ENCODE data around the gene MBD3L2. TPM values are rescaled to one million over a fixed set of nuclear protein-coding genes. Genes with fewer than 3 reads are reported as not detected.
"Not testable (repeated sequence)": the region's sequence is repeated elsewhere in the genome, so short reads cannot be mapped to it uniquely, and the experiment has no call there.

MBD3L2 gene
- not detected for polyA plus RNA-seq (ENCODE audit: insufficient read depth in 1 of 5, insufficient read length in 5 of 5, low replicate concordance in 1 of 5)
- long read RNA-seq, donor 1, result 0 reads
- long read RNA-seq, donor 2, result 0 reads
- long read RNA-seq, donor 3, result 0 reads
- long read RNA-seq, donor 4, result 0 reads
- long read RNA-seq, donor 5, result 0 reads
- long read RNA-seq, donor 6, result 0 reads
- long read RNA-seq, donor 7, result 0 reads
- long read RNA-seq, donor 8, result 0 reads

GRCh38 chr19:7049021-7049420 lies at the start of gene MBD3L2:
Gene MBD3L2 (plus strand): TSS chr19:7049321. CDS start chr19:7049374, 53 bp downstream.
- DNase-seq, result not testable (repeated sequence)

GRCh38 chr19:6999933-7000332 lies 49.2 kb upstream of the MBD3L2 start:
- no peak for DNase-seq

GRCh38 chr19:7000333-7000732 lies 48.8 kb upstream of the MBD3L2 start:
- no peak for DNase-seq

GRCh38 chr19:7000816-7001215 lies 48.3 kb upstream of the MBD3L2 start:
- no peak for DNase-seq

GRCh38 chr19:7004313-7004931 lies 44.7 kb upstream of the MBD3L2 start:
- peak; percentile 6 to 31 for DNase-seq

- DNase-seq, result no peak
Observed at GRCh38 chr19:7006135-7006704, 42.9 kb upstream of the MBD3L2 start.

GRCh38 chr19:7007859-7008258 lies 41.3 kb upstream of the MBD3L2 start:
- no peak for DNase-seq

- DNase-seq, result no peak
Observed at GRCh38 chr19:7010722-7011593, 38.2 kb upstream of the MBD3L2 start.

GRCh38 chr19:7013678-7014077 lies 35.4 kb upstream of the MBD3L2 start:
- no peak for DNase-seq

- no peak for DNase-seq
Observed at GRCh38 chr19:7018828-7019227, 30.3 kb upstream of the MBD3L2 start.

- not testable (repeated sequence) for DNase-seq
Observed at GRCh38 chr19:7021331-7021730, 27.8 kb upstream of the MBD3L2 start, which contains the start of gene MBD3L2B. Gene MBD3L2B (minus strand): TSS chr19:7021431. CDS start chr19:7021397, 34 bp downstream.

GRCh38 chr19:7028790-7029189 lies 20.3 kb upstream of the MBD3L2 start:
- DNase-seq, result not testable (repeated sequence)

GRCh38 chr19:7030278-7030677 lies 18.8 kb upstream of the MBD3L2 start, which contains the start of gene MBD3L5:
Gene MBD3L5 (plus strand): TSS chr19:7030578. CDS start chr19:7030612, 34 bp downstream.
- DNase-seq, result not testable (repeated sequence)

GRCh38 chr19:7040079-7040478 lies 9.0 kb upstream of the MBD3L2 start, which contains the start of gene MBD3L4:
Gene MBD3L4 (minus strand): TSS chr19:7040179. CDS start chr19:7040144, 35 bp downstream.
- DNase-seq, result not testable (repeated sequence)

GRCh38 chr19:7041563-7041962 lies 7.6 kb upstream of the MBD3L2 start:
- not testable (repeated sequence) for DNase-seq

- DNase-seq, result not testable (repeated sequence)
Observed at GRCh38 chr19:7051421-7051820, 2.3 kb downstream of the MBD3L2 start.

GRCh38 chr19:7052896-7053295 lies 3.8 kb downstream of the MBD3L2 start:
- not testable (repeated sequence) for DNase-seq

- not testable (repeated sequence) for DNase-seq
Observed at GRCh38 chr19:7054635-7055368, 5.7 kb downstream of the MBD3L2 start.

- not testable (repeated sequence) for DNase-seq
Observed at GRCh38 chr19:7055679-7056078, 6.6 kb downstream of the MBD3L2 start.

- DNase-seq, result not testable (repeated sequence)
Observed at GRCh38 chr19:7056371-7056770, 7.2 kb downstream of the MBD3L2 start.

- not testable (repeated sequence) for DNase-seq
Observed at GRCh38 chr19:7058576-7058975, 9.5 kb downstream of the MBD3L2 start, which contains the start of gene MBD3L3. Gene MBD3L3 (minus strand): TSS chr19:7058676. CDS start chr19:7058605, 71 bp downstream.
